Bone marrow (tissue), 2 donors: ENCODE measurements around the gene CA4.
A peak's percentile ranks its signal among the peaks of the same experiment; 100 is the strongest.

ENCODE experiments used
- DNase-seq, 2 donors: peaks; one replicate each; lab custom pipeline; 2025; lab: John Stamatoyannopoulos, UW

Gene CA4

GRCh38 chr17:60130466-60130865, 19.3 kb upstream of the CA4 start:
- no peak for DNase-seq

DNA sequence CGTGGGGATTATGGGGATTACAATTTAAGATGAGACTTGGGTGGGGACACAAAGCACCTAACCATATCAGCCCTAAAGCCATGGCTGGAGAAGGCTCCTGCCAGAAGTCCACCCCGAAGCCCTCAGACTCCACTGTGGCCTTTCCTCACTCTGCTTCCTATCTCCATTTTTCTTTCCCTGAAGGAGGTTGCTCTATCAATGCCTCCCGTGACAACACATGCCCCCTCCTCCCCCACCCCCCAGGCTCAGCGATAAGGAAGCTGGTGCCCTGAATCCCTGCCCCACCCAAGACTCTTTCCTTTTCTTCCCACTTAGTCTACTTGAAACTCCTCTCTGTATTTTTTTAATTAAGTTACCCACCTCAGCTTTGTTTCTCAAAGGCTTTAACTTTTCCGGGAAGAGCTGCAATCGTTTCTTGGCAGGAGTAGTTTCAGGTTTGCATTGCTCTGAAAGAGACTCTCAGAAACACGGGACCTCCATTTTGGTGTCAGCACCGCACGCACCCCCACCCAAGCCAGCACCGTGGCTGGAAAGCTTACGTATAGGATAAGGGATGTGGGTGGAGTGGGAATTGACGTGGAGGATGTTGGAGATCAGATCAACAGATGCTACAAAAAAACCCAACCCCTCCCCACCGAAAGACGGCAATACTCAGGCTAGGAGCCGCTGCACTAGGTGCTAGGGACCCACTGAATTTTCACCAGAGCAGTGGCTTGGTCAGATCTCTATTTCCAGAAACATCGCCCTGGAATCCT, 15.2 kb upstream of the CA4 start:
- no peak for DNase-seq

DNA sequence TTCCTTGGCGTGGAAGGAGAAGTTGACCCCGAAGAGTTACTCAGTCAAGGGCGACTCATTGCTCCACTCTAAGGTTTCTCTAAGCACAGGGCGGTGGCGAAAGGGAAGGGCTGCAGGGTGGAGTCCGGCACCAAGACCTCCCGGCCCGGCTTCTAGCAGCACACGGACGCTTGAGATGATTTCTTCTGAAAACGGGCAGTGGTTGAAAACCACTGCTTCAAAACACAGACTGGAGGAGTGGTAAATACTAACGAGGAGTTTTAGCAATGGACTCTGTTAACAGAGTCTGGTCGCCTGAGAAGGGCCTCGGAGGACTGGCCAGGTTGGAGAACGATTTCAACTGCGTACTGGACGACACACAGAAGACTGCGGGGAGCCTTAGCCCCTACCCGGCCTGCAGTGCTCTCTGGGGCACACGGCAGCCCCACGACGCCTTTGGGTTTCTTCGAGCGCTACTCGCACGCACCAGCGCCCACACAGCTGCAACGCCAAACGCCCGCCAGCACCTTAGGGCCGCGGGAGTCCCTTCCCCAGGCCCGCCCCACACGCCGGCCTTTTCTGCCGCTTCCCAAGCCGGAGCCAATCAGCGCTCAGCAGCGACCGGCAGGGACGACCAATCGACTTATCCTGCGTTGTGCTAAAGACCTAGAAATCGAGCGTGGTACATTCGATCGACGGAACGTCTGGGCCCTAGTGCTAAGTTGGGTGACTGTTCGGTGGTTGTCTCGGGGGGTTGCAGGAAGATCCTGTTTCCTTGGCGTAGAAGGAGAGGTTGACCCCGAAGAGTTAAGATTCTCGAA, 14.4 kb upstream of the CA4 start:
- peak; percentile 35 to 65 for DNase-seq

DNA sequence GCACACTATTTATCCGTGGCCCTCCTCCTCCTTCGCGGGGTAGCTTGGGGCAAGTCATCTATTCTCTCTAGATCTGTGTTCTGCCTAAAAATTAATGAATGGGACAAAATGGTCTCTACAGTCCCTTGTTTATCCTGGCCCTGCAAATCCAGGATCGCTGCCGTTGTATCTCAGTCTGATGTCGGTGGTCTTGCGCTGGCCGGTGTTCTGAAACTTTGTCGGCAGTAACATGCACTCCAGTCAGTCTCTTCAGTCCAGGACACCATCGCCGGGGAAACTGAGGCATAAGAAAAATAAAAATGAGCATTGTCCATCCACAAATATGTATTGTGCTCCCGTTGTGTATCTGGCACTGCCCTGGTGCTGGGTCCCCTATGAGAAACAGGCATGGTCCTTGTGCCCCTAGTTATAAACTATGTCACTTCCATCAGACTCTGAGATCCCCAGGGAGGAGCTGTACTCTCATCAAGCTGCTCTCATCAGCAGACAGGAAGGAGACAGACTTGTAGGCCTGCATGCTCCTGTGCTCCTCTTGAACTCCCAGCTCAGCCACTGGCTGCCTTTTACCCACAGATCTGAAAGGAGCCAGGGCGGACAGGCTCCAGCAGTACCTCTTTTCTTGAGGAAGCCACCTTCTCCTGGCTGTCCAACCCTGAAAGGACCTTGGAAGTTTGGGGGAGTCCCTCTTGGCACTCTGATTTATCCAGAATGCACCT, 13.7 kb upstream of the CA4 start:
- DNase-seq = no peak

GRCh38 chr17:60137731-60138130, 12.0 kb upstream of the CA4 start:
- no peak for DNase-seq

GRCh38 chr17:60138769-60139437, 10.9 kb upstream of the CA4 start:
- no peak for DNase-seq

DNA sequence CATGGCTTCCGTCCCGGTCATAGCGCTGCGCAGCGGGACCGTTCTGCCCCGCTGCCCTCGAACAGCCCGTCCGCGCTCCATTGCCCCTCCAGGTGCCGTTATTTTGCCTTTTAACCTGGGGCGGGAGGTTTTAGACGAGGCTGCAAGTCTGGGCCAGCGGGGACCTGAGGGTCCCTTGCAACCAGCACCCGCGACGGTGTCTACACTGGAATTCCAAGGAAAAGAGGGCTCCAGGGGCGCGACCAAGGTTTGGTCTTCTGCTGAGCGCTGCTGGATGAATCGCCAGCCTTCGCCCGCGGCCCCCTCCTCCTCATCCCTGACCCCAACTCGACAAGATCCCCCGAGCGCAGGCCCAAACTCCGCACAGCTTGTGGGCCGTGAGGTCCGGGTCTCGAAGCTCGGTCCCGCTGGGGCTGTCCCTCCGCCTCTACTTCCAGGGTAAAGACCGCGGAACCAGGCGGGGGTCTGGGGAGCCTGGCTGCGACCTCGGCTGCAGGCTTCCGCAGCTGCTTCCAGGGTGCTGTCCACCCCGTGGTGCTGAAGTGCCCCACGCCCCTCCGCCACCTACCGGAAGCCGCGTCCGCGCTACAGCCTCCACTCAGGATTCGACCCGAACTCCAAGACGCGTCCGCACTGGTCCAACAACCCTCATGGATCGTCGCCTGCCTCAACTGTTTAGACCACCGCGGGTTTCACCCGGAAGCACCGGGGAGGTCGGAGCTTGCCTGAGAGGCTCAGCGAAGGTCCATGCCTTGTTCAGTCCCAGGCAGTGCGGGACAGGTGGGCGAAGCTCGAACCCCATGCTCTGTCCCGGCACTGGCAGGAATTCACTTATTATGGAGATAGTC, 10.1 kb upstream of the CA4 start:
- DNase-seq = peak in 1 of 2 donors; percentile 20

DNA sequence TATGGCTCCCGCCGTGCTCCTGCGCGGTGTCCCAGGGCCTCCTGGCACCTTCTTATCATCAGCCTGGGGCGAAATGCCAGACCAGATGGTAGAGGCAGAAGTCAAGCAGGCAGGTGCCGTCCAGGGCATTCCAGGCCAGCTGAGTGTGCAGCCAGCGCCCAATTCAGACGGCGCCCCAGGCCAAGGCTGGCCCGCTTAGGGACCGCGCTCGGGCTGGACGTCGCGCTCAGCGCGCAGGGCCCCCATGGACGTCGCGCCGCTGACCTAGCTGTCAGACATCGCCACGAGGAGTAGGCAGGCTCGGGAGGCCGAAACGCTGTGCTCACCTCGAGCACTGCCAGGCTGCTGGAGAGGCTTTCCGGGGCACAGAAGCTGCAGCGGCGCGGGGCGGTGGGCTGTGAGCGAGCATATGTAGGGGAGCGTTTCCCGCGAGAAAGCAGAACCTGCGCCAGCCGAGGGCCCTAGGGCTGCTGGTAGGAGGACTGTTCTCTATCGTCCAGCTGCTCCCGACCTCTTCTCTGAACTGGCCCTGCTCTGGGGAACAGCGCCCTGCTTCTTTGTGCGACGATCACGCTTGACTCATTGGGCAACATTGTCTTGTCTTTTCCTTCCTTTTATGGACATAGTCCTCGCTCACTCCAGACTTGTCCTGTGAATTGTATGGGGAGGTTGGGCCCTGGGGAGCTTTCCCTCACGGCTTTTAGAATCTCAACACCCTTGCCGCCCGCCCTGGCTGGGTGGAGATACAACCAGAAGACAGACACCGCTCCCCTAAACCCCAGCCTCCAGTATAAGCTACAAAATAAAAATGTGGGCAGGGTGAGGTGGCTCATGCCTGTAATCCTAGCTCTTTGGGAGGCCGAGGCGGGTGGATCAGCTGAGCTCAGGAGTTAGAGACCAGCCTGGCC, 8.4 kb upstream of the CA4 start:
- DNase-seq = no peak

DNA sequence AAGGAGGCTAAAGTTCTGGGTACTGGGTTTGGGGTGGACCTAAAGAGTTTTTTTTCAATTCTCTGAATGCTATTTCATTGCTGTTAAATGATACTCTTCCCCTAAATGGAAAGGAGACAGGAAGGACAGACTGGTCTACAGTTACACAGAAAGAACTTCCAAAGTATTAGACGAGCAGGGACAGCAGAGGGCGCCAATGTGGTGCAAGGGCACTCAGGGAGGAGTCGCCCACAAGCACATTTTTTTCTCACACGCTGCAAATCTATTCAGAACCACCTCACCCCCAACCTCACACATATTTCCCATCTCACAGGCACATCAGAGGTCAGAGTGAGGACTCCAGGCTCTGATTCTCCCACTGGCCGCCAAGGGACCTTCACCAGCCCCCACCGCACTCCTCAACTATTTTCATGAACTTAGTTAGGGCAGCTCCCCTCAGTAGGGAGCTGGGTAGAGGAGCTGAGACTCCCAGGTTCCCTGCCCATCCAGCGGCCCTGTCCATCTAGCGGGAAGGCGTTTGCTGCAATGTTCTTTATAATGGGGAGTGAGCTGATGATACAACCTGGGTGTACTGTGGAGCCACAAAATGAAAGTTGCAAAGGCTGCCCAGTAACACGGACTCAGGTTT, 6.8 kb upstream of the CA4 start:
- DNase-seq = peak; percentile 24 to 86

GRCh38 chr17:60145006-60145935, 4.5 kb upstream of the CA4 start:
- no peak for DNase-seq

- no peak for DNase-seq
Observed at GRCh38 chr17:60146206-60146605, 3.6 kb upstream of the CA4 start.

DNA sequence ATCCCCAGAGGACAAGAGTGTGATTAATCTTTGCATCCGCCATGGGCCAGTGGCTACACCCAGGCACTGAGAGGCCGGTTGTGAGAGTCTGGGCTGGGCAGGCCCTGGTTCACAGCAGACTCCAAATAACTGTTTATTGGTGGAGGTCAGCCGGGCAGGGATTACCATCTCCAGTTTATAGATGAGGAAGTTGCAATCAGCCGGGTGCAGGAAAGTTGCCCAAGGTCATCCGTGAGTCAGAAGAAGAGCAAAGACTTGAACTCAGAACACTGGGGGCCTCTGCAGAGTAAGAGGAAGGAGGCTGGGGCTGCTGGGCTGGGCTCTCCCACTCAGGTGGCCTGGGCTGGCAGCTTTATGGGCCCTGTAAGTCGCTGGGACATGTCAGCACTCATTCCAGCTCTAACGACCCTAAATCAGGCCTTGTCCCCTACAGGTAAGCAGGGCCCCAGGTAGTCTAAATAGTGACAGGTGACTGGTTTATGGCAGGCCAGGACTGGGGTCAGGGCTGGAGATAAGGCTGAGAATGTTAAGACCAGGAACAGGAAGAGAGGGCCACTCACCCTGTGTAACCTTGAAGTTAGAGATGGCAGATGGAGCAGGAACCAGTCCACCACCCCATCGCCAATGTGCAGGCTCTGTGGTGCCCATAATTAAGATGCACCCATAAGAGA, 2.1 kb upstream of the CA4 start:
- DNase-seq = no peak

DNA sequence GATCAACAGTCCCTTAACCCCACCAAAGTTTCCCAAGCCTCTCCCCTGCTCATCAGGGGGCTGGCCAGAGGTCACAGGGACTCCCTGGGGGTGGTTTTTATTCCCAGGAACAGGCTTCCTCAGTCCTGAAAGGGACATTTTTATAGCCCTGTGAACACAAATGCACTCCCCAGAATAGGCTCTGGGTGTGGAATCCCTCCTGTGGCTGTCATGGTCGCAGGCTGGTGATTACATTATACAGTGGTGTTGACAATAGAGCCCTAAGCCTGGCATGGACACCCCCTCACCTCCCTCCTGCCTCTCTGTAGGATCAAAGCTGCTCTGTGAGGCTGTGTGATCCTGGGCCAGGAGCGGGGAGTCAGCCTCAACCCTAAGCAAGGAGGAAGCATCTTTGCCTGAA, 1.4 kb upstream of the CA4 start:
- no peak for DNase-seq

DNA sequence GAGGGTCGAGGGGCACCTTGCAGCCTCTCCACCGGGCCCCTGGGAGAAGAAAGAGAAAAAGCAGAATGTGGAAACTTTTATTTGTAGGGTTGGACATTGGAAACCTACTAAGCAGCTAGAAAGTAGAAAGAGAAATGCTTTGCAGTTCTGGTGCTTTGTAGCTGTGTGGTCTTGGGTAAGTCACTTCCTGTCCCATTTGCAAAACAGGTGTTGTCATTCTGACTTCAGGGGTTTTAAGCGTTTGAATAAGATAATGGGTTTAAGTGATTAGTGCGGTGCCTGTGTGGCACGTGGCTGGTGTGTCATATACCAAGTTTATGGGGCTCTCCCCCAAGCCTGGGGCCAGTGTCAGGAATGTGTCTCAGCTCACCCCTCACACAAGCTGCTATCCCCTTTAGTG, 1.6 kb downstream of the CA4 start:
- DNase-seq = no peak

GRCh38 chr17:60153606-60154390, 4.0 kb downstream of the CA4 start:
- no peak for DNase-seq

DNA sequence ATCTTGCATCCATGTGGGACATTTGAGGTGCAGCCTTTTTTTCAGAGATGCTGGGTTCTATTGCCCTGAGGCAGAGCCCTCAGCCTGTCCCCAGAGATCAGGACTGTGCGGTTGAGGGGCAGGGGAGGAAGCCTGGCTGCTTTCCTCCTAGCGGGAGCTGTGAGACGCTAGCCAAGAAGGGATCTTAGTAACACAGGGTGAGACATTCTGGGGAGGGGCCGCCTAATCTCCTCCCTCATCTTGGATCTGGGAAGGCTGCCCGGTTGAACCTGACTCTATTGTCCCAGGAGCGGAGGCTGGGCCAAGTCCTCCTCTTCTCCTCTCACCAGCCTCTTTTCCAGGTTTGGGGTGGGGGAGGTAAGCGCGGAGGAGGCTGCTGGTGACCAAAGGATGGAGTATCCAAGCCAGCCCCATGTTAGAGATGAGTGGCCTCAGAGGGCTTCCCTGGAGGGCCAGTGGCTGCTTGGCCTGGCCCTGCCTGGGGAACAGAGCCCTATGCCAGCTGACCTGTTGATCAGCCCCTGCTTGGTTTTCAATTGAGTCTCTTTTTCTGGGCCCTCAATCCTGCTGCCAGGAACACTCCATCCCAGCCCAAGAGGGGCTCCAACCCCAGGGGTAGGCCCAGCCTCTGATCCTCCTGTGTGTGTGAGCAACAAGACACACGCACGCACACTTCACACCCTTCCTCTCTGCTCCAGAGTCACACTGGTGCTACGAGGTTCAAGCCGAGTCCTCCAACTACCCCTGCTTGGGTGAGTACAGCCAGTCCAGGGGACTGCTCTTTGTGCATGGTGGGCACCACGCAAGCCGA, 5.0 kb downstream of the CA4 start:
- DNase-seq = no peak
